ENCODE measurements around the gene TARM1.

- no peak for TF ChIP-seq GATA3 (IDR thresholded peaks at IDR 0.05; ENCODE audit: low read depth, low read length)
- TF ChIP-seq GATA2 (IDR thresholded peaks at IDR 0.05; ENCODE audit: low read depth, low read length), result no peak
These were observed 19.4 kb upstream of the TARM1 start, which contains the start of gene OSCAR for GRCh38 chr19:54100561-54100960.

All from SH-SY5Y (cell line).